H1 (cell line): ENCODE data around the gene ALPG. TPM values are rescaled to one million over a fixed set of nuclear protein-coding genes. Genes with fewer than 3 reads are reported as not detected.

Source experiments
- CTCF ChIA-PET: fragments of 300-600 bp; sonication (Branson Sonifier 250); formaldehyde crosslinking; loops from one replicate; lab custom pipeline; 2021; ENCODE audit not compliant: partially characterized antibody; lab: Charles Lee
- POLR2A ChIA-PET: fragments of 300-600 bp; sonication (Branson Sonifier 250); formaldehyde crosslinking; loops from one replicate; lab custom pipeline; 2021; ENCODE audit warnings: inconsistent platforms; ENCODE audit not compliant: partially characterized antibody; lab: Charles Lee
- DNase-seq, 2 experiments: peaks; one replicate each; pipeline versions ENCODE4 v3.0.0 to v3.0.0-alpha.2; 2010 to 2022; ENCODE audit warnings: low spot score in 2 of 2, low read depth in 1 of 2, mixed read lengths in 1 of 2
- FAIRE-seq: peaks from 2 replicates; lab custom pipeline; 2011; peaks lifted over from hg19 to GRCh38; lab: Jason Lieb, UNC
- H2AFZ ChIP-seq: 2 replicates; pipeline ENCODE4 v1.8.1; 2012; ENCODE audit warnings: low read length, inconsistent platforms
- H2AK5ac ChIP-seq: 2 replicates; pipeline ENCODE4 v1.6.1; 2013; ENCODE audit warnings: low read depth, low read length
- H2BK120ac ChIP-seq: replicated peaks from 2 replicates; pipeline ENCODE3; 2013; ENCODE audit warnings: low read depth, low read length, inconsistent platforms
- H2BK12ac ChIP-seq: 2 replicates; pipeline ENCODE4 v1.6.1; 2013; ENCODE audit warnings: low read depth, low read length
- H2BK15ac ChIP-seq: 2 replicates; pipeline ENCODE4 v1.6.1; 2013; ENCODE audit warnings: low read length
- H2BK20ac ChIP-seq: 2 replicates; pipeline ENCODE4 v1.6.1; 2013; ENCODE audit warnings: low read length
- H2BK5ac ChIP-seq: 2 replicates; pipeline ENCODE4 v1.6.1; 2013; ENCODE audit warnings: low read depth, low read length
- H3K14ac ChIP-seq: 2 replicates; pipeline ENCODE4 v1.6.1; 2013; ENCODE audit warnings: inconsistent platforms; ENCODE audit not compliant: insufficient read length
- H3K18ac ChIP-seq: 2 replicates; pipeline ENCODE4 v1.6.1; 2013; ENCODE audit warnings: low read length; ENCODE audit errors: extremely low read depth
- H3K23ac ChIP-seq: 2 replicates; pipeline ENCODE4 v1.6.1; 2013; ENCODE audit warnings: inconsistent platforms; ENCODE audit not compliant: insufficient read length
- H3K23me2 ChIP-seq: 2 replicates; pipeline ENCODE4 v1.6.1; 2013; ENCODE audit warnings: low read depth, low read length
- H3K27ac ChIP-seq: 2 replicates; pipeline ENCODE4 v1.6.1; 2011; ENCODE audit warnings: low read depth, low read length, inconsistent platforms
- H3K27me3 ChIP-seq, 4 experiments: replicated peaks in 1 of 4; 1 replicate in 1 of 4; 2 replicates in 3 of 4; pipeline versions ENCODE4 v1.6.1 to v1.8.1; 2011 to 2013; ENCODE audit warnings: low read length in 3 of 4, mild to moderate bottlenecking in 3 of 4, inconsistent platforms in 2 of 4, mixed read lengths in 2 of 4, moderate library complexity in 1 of 4; ENCODE audit not compliant: control insufficient read depth in 3 of 4, insufficient read depth in 3 of 4; ENCODE audit errors: extremely low read depth in 1 of 4
- H3K36me3 ChIP-seq, 4 experiments: 2 replicates each; pipeline versions ENCODE4 v1.6.1 to v1.8.1; 2011 to 2013; ENCODE audit warnings: mild to moderate bottlenecking in 4 of 4, low read length in 3 of 4, moderate library complexity in 2 of 4, control low read depth in 1 of 4, inconsistent platforms in 1 of 4; ENCODE audit not compliant: insufficient read depth in 4 of 4, control insufficient read depth in 2 of 4
- H3K4ac ChIP-seq: replicated peaks from 2 replicates; pipeline ENCODE3; 2013; ENCODE audit warnings: low read length, low read depth, mixed read lengths, inconsistent platforms; ENCODE audit not compliant: insufficient read length
- H3K4me1 ChIP-seq, 4 experiments: replicated peaks in 1 of 4; 1 replicate in 1 of 4; 2 replicates in 3 of 4; pipeline versions ENCODE4 v1.6.1 to v1.8.1; 2011 to 2013; ENCODE audit warnings: low read length in 3 of 4, inconsistent platforms in 2 of 4, mixed read lengths in 1 of 4; ENCODE audit not compliant: insufficient read depth in 4 of 4, control insufficient read depth in 3 of 4
- H3K4me2 ChIP-seq, 2 experiments: 2 replicates each; pipeline versions ENCODE4 v1.6.1 to v1.8.1; 2011 to 2013; ENCODE audit warnings: low read depth in 2 of 2, low read length in 2 of 2, control low read depth in 1 of 2, inconsistent platforms in 1 of 2, mild to moderate bottlenecking in 1 of 2; ENCODE audit not compliant: insufficient read depth in 1 of 2
- H3K4me3 ChIP-seq, 4 experiments: fragments of 200-600, 300-600 bp in 1 of 4; sonication (generic), shearing (Covaris generic), sonication (Bioruptor Twin) in 1 of 4; 2 replicates each; pipeline versions ENCODE4 v1.5.1 to v1.8.1; 2011 to 2016; ENCODE audit warnings: low read length in 4 of 4, low read depth in 3 of 4, control low read depth in 2 of 4, inconsistent platforms in 2 of 4, mild to moderate bottlenecking in 2 of 4, mixed read lengths in 1 of 4, moderate library complexity in 1 of 4; ENCODE audit not compliant: insufficient read depth in 2 of 4; ENCODE audit errors: extremely low read depth in 1 of 4
- H3K56ac ChIP-seq: replicated peaks from 2 replicates; pipeline ENCODE3; 2013; ENCODE audit warnings: low read depth, mild to moderate bottlenecking, mixed read lengths, low read length, inconsistent platforms; ENCODE audit not compliant: insufficient read length
- H3K79me1 ChIP-seq: 2 replicates; pipeline ENCODE4 v1.6.1; 2013; ENCODE audit warnings: low read depth, low read length, control low read depth
- H3K79me2 ChIP-seq, 2 experiments: 2 replicates each; pipeline versions ENCODE4 v1.6.1 to v1.8.1; 2012 to 2013; ENCODE audit warnings: low read length in 2 of 2, mild to moderate bottlenecking in 2 of 2, inconsistent platforms in 1 of 2; ENCODE audit not compliant: insufficient read depth in 2 of 2, control insufficient read depth in 1 of 2
- H3K9ac ChIP-seq, 4 experiments: replicated peaks in 1 of 4; 1 replicate in 1 of 4; 2 replicates in 3 of 4; pipeline versions ENCODE4 v1.6.1 to v1.8.1; 2011 to 2013; ENCODE audit warnings: low read depth in 3 of 4, low read length in 3 of 4, control low read depth in 2 of 4, mild to moderate bottlenecking in 2 of 4, moderate library complexity in 2 of 4, inconsistent platforms in 1 of 4; ENCODE audit errors: extremely low read depth in 1 of 4
- H3K9me3 ChIP-seq, 2 experiments: 2 replicates each; pipeline versions ENCODE4 v1.6.1 to v1.8.1; 2012 to 2013; ENCODE audit warnings: mild to moderate bottlenecking in 2 of 2, moderate library complexity in 2 of 2, control low read depth in 1 of 2, inconsistent platforms in 1 of 2, low read depth in 1 of 2, low read length in 1 of 2, mixed read lengths in 1 of 2; ENCODE audit not compliant: insufficient read depth in 2 of 2
- H4K20me1 ChIP-seq, 2 experiments: replicated peaks in 1 of 2; 2 replicates each; pipeline versions ENCODE3 to v1.8.1; 2011 to 2013; ENCODE audit warnings: inconsistent platforms in 2 of 2, low read length in 2 of 2, mild to moderate bottlenecking in 1 of 2; ENCODE audit not compliant: insufficient read depth in 2 of 2, control insufficient read depth in 1 of 2
- H4K5ac ChIP-seq: 2 replicates; pipeline ENCODE4 v1.6.1; 2013; ENCODE audit warnings: low read length, low read depth, mixed read lengths, inconsistent platforms; ENCODE audit not compliant: insufficient read length
- H4K8ac ChIP-seq: 2 replicates; pipeline ENCODE4 v1.8.0; 2013; ENCODE audit warnings: mild to moderate bottlenecking, moderate library complexity, low read length, inconsistent platforms; ENCODE audit not compliant: insufficient read depth; ENCODE audit errors: extremely low read depth
- H4K91ac ChIP-seq: replicated peaks from 2 replicates; pipeline ENCODE3; 2013; ENCODE audit warnings: low read length, mixed read lengths, inconsistent platforms; ENCODE audit not compliant: insufficient read length
- ASH2L ChIP-seq: fragments of 200-600, 300-600 bp; sonication (generic); IDR thresholded peaks from one replicate; pipeline ENCODE4 v1.7.1; 2017; ENCODE audit warnings: low read length
- BRCA1 ChIP-seq: IDR thresholded peaks from 2 replicates; pipeline ENCODE4 v1.6.1; 2012; ENCODE audit warnings: low read depth, low read length, improper control_type of control experiment
- EZH2 ChIP-seq: fragments of 200-600 bp; sonication (generic); IDR thresholded peaks from 2 replicates; pipeline ENCODE4 v1.7.1; 2012; ENCODE audit warnings: low read depth, mild to moderate bottlenecking, moderate library complexity, low read length, inconsistent platforms; ENCODE audit not compliant: severe bottlenecking
- FOSL1 ChIP-seq: IDR thresholded peaks from 2 replicates; pipeline ENCODE4 v1.6.1; 2011; ENCODE audit warnings: mild to moderate bottlenecking, low read depth, low read length, moderate library complexity; ENCODE audit not compliant: insufficient read depth
- MAX ChIP-seq: IDR thresholded peaks from 2 replicates; pipeline ENCODE4 v1.6.1; 2012; ENCODE audit warnings: inconsistent platforms
- PHF8 ChIP-seq: fragments of 200-600 bp; sonication (generic); conservative IDR thresholded peaks from 2 replicates; pipeline ENCODE4 v1.7.1; 2012; ENCODE audit warnings: low read depth, mild to moderate bottlenecking, inconsistent platforms, low read length, moderate library complexity
- RXRA ChIP-seq: IDR thresholded peaks from 2 replicates; pipeline ENCODE4 v1.6.1; 2011; ENCODE audit warnings: low read depth, mild to moderate bottlenecking, low read length, moderate library complexity; ENCODE audit not compliant: insufficient read depth
- SAP30 ChIP-seq: fragments of 300-600 bp; sonication (generic); IDR thresholded peaks from 2 replicates; pipeline ENCODE4 v1.7.1; 2012; ENCODE audit warnings: low read length, moderate library complexity, mild to moderate bottlenecking, inconsistent platforms; ENCODE audit not compliant: insufficient read depth, insufficient replicate concordance
- SIRT6 ChIP-seq: IDR thresholded peaks from one replicate; pipeline ENCODE4 v1.7.1; 2012; ENCODE audit warnings: low read length, inconsistent platforms
- ZNF274 ChIP-seq: IDR thresholded peaks from 2 replicates; pipeline ENCODE4 v1.7.0; 2012; ENCODE audit warnings: low read length, borderline replicate concordance; ENCODE audit errors: extremely low read depth
- WGBS, 2 experiments: shearing (Covaris generic) in 1 of 2; methylation state at CpG; one replicate each; pipeline versions ENCODE4 v1.1.6 to v1.1.7; 2013 to 2015; ENCODE audit warnings: low lambda C conversion rate in 2 of 2, mixed read lengths in 2 of 2, inconsistent platforms in 1 of 2, low coverage in 1 of 2, missing lambda C conversion rate in 1 of 2; ENCODE audit not compliant: insufficient replicate concordance in 2 of 2, insufficient coverage in 1 of 2, insufficient read length in 1 of 2; ENCODE audit errors: extremely low coverage in 1 of 2, missing lambda C conversion rate in 1 of 2; 5-methylcytosine and 5-hydroxymethylcytosine counted together
- polyA plus RNA-seq, 7 experiments: library from polyadenylated mRNA; depleted of rRNA in 3 of 7; stranded (reverse) in 5 of 7; unstranded in 2 of 7; fragments of >200 nt in 5 of 7; fragments of 200-250 nt in 2 of 7; gene quantifications; 1 replicate in 5 of 7; 2 replicates in 1 of 7; 4 replicates in 1 of 7; pipeline versions ENCODE4 v1.2.1 to v1.2.3, GENCODE V29; 2011 to 2013; ENCODE audit warnings: missing spikeins in 2 of 7, mixed read lengths in 2 of 7
- total RNA-seq: library from RNA; stranded (reverse); fragmentation: NEBNext Ultra II Directional; extraction: Animal tissue kit (Norgen Biotek cat#: 25700); gene quantifications from 2 replicates; pipeline ENCODE4 v1.2.1, GENCODE V29; 2021
- TF ChIP-seq, protein P1 (sequence below): IDR thresholded peaks from 2 replicates; pipeline ENCODE4 v1.6.1; 2012; ENCODE audit warnings: low read length, inconsistent platforms

Gene ALPG
- total and polyA plus RNA-seq, 2 of the 8 experiments (the other 6 are each of a cell fraction or from before 2014, with no cell fraction given): 0.56 to 2.1 TPM

DNA sequence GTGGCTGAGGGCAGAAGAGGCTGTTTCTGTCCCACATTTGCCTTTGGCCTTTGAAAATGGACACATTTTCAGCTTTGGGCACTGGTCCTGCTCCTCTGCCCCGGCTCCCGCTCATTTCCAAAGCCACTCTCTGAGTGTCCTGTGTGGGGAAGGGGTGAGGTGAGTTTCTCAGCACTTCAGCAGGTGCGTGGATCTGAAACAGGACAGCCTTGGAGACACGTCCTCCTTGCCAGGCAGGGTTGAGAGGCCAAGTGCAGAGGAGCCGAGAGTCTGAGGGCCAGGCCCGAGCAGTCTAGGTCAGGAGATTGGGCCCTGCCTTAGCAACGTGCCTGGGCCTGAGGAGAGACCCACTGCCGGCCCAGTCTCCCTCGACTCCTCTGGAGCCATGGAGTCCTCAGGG lies 27.4 kb downstream of the ALPG start:
- Histone ChIP-seq H3K4me2 (no peak overlapping the region), H4K8ac (peak overlapping the region; percentile 89; the same call in 1 of the 2 replicates), H3K4me1 (peaks cover 0 to 9% (median 7%) of the 10 kb centered on the region in 4 experiments; a peak in 6 of 7 replicates), H2BK20ac (peak overlapping the region; percentile 90), H3K9me3 (no peaks in the 10 kb centered on the region), H3K9ac (no peak overlapping the region), H4K20me1 (no peaks in the 10 kb centered on the region), H3K27ac (no peak overlapping the region), H3K23ac (no peak overlapping the region), H2AK5ac (peak overlapping the region; percentile 89; the same call in 1 of the 2 replicates), H3K23me2 (no peaks in the 10 kb centered on the region), H2AFZ (no peak overlapping the region), H3K18ac (no peak overlapping the region), H4K91ac (peak overlapping the region; percentile 81), H3K79me2 (no peaks in the 10 kb centered on the region), H3K36me3 (no peaks in the 10 kb centered on the region), H2BK120ac (peak overlapping the region; percentile 90), H3K79me1 (no peaks in the 10 kb centered on the region), H3K14ac (no peak overlapping the region), H3K4ac (peak overlapping the region; percentile 77), H3K56ac (no peak overlapping the region), H2BK12ac (peak overlapping the region; percentile 87; the same call in 1 of the 2 replicates), H4K5ac (no peak overlapping the region), H3K4me3 (no peak overlapping the region), H3K27me3 (peaks cover 0 to 2% (median 0%) of the 10 kb centered on the region in 4 experiments; a peak in 1 of 7 replicates), H2BK5ac (peak overlapping the region; percentile 66; the same call in 1 of the 2 replicates), H2BK15ac (0 out of 2 replicates have a peak overlapping the region, but pooled peaks have one; percentile 61)
- ChIA-PET CTCF (interaction anchor here (0.7 to 6.8 kb wide), 25 partner anchors 9 to 533 kb away, joined by 3 to 82 read pairs (median 4); no protein-coding TSS in a partner anchor), POLR2A (interaction anchor here (0.6 to 2.5 kb wide), 5 partner anchors 10 to 87 kb away, joined by 3 to 12 read pairs (median 5); no protein-coding TSS in a partner anchor)
- 95% methylated on average over 9 of the region's 9 CpGs; no CpG with 5 or more reads in 1 of the 2 experiments for WGBS, 2 experiments
- DNase-seq (no peak), FAIRE-seq (no peak)
- TF ChIP-seq FOSL1 (no peak), ASH2L (no peak), SIRT6 (no peak), SAP30 (no peak), ZNF274 (no peak), RXRA (no peak), EZH2 (no peak), PHF8 (no peak), MAX (no peak), BRCA1 (no peak)
- TF ChIP-seq, protein P1, sequence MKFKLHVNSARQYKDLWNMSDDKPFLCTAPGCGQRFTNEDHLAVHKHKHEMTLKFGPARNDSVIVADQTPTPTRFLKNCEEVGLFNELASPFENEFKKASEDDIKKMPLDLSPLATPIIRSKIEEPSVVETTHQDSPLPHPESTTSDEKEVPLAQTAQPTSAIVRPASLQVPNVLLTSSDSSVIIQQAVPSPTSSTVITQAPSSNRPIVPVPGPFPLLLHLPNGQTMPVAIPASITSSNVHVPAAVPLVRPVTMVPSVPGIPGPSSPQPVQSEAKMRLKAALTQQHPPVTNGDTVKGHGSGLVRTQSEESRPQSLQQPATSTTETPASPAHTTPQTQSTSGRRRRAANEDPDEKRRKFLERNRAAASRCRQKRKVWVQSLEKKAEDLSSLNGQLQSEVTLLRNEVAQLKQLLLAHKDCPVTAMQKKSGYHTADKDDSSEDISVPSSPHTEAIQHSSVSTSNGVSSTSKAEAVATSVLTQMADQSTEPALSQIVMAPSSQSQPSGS: no peak
